ENCODE measurements around the gene CAPRIN2. TPM values are rescaled to one million over a fixed set of nuclear protein-coding genes. Genes with fewer than 3 reads are reported as not detected.

Gene CAPRIN2
- total RNA-seq, 2 donors from 2014 or later, result 21.2 to 24.0 TPM

DNA sequence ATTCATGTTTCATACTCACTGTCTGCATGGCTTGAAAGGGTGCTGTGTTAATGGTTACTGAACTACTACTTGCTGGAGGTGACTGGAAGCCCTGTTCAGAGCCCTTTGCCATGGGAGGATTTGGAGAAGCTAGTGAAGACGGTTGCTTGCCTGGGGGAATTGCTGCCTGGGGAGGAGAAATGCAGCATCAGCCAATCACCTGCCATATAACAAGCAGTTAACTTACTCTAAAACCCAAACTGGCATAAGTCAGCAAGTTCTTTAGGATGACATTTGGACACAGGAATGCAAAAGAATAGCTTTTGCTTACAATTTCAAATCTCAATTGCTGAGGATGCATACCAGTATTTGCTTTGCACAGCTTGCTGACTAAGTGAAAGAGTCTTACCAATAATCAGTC lies 35.7 kb downstream of the CAPRIN2 start:
- no peak for DNase-seq (ENCODE audit: low spot score)
- intact Hi-C loops (cut with DNase I), result loop anchor here in 1 of 2 donors (5.0 kb wide), 1 partner anchor 288 kb away; no protein-coding TSS in a partner anchor

GRCh38 chr12:30707613-30708342 lies 47.0 kb downstream of the CAPRIN2 start:
- DNase-seq (ENCODE audit: low spot score), result no peak
- intact Hi-C loops (cut with DNase I), result no loop called here

GRCh38 chr12:30706476-30706875 lies 48.3 kb downstream of the CAPRIN2 start:
- intact Hi-C loops (cut with DNase I), result no loop called here
- no peak for DNase-seq (ENCODE audit: low spot score)

- no peak for DNase-seq (ENCODE audit: low spot score)
- intact Hi-C loops (cut with DNase I), result no loop called here
These were observed 53.7 kb downstream of the CAPRIN2 start for GRCh38 chr12:30701056-30701455.

DNA sequence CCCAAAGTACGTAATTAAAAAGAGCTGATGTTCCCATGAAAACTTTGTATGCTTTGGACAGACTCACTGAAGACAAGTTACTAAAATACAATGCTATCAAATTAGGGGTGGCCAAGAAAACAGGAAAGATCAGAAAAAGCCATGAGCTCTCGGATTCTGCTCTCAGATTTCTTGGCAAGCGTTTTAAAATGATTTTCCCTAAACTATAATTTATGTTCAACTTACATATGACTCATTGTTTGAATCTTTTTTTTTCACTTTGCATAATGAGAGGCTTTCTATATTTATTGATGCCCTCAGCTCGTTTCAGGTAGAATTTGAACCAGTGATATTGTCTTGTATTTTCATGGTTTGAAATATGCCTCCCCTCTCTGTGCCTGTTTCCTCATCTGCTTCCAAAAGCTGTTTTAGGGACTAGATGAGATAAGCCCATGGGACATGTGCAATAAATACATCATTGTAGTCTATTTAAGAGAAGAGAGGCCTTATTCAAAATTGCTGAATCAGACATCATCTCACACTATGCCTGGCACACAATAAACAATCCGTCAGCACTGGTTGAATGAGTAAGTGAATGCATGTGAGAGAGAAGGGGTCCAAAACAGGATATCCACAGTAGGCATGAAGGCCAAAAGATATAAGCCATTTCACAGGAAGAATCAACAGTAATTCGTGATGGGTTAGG lies 54.4 kb downstream of the CAPRIN2 start:
- intact Hi-C loops (cut with DNase I), result no loop called here

DNA sequence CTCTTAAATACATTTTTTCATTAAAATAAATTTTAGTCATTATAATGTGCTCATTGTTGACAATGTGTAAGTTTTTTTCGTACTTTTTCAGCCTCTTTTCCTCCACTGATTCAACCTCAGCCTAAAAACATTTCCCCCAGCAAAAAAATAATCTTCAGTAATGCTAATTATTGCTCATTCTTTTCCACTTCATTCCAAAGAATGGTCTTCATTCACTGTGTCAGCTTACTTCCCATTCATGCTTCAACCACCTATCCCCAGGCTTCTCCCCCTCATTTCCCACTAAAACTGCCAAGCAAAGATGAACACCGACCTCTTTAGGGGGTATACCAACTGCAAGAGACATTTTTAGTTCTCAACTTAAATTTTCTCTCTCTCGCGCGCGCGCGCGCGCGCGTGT lies 56.4 kb downstream of the CAPRIN2 start:
- DNase-seq (ENCODE audit: low spot score), result no peak
- intact Hi-C loops (cut with DNase I), result no loop called here

More for the DNA sequence above, 54.4 kb downstream of the CAPRIN2 start:
- no peak for DNase-seq (ENCODE audit: low spot score)

- intact Hi-C loops (cut with DNase I), result no loop called here
- DNase-seq (ENCODE audit: low spot score), result no peak
These were observed 57.8 kb downstream of the CAPRIN2 start for GRCh38 chr12:30696943-30697342.

DNA sequence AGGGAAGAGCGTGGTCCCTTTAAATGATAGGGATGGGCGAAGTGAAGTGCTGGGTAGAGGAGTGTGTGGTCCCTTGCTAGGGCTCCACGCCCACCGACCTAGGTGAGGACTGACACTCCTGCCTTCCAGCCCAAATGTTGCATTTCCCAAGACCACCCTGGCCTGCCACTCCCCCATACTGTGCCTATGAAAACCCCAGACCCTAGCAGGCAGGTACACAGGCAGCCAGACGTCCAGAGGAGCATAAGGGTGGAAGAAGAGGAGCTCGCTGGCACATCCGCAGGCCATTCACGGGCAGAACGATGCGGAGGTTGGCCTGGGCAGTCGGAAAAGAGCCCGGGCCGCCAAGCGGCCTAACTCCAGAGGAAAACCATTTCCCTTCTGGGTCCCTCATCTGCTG lies 58.3 kb downstream of the CAPRIN2 start:
- intact Hi-C loops (cut with DNase I), result no loop called here
- DNase-seq (ENCODE audit: low spot score), result no peak

DNA sequence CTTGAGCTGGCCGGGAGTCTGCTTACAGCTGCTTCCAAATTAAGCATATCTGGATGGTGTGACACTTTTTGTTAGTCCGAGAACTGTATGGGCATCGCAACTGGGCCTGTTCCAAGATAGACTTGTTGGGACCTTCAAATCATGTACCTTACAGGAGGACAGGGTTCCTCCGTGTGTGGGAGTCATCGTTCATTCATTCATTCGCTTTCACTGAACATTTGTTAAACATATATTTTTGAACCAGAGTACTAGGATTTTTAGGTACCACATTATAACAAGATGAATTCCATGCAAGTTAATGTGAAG lies 58.7 kb downstream of the CAPRIN2 start:
- intact Hi-C loops (cut with DNase I), result no loop called here
- DNase-seq (ENCODE audit: low spot score), result no peak

DNA sequence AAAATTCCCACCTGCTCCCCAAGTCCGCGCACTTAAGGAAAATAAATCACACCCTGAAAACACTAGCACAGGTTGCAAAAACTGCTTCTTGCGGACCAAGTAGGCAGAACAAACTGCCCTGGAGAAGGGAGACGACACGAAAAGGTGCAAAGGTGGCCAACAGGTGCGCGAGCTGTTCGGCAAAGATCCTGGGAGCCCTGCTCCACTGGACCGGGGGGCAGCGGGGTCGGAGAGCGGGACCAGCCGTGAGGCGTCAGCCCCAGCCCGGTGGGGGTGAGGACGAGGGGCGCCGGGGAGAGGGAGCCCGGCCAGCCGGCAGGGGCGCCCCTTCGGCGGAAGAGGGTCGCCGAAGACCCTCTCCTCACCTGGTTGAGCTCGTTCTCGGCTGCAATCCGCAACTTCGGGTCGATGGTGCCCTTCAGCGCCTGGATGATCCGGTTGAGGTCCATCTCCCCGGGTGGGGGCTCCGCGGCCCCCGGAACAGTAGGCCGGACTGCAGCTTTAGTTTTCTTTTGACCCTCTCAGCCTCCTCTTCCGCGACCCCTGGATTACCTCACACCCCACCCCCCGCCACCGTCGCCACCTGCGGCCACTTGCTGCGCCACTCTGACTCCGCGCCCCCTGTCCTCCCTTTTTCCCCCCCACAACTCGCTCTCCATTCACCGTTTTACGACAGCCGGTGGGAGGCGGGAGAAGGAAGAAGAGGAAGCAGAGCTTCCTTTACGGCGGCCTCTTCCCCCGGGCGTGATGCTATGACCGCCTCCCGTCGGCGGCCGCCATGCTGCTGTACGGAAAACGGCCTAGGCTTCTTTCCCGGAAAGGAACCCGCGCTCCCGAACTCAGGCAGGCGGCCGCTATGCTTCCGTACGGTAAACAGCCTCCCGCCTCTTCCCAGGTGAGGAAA lies 59.3 kb downstream of the CAPRIN2 start, which contains the start of gene IPO8:
IPO8 (minus strand) TSS at position 671 of the 904 bp plus-strand sequence; CDS start at position 449, 222 bp downstream.
- intact Hi-C loops (cut with DNase I), result no loop called here
- peak; percentile 98 for DNase-seq (ENCODE audit: low spot score)

GRCh38 chr12:30694412-30695198 lies 60.1 kb downstream of the CAPRIN2 start:
- peak; percentile 83 for DNase-seq (ENCODE audit: low spot score)
- intact Hi-C loops (cut with DNase I), result no loop called here

- DNase-seq (ENCODE audit: low spot score), result no peak
- intact Hi-C loops (cut with DNase I), result no loop called here
These were observed 62.3 kb downstream of the CAPRIN2 start for GRCh38 chr12:30692470-30692869.

DNA sequence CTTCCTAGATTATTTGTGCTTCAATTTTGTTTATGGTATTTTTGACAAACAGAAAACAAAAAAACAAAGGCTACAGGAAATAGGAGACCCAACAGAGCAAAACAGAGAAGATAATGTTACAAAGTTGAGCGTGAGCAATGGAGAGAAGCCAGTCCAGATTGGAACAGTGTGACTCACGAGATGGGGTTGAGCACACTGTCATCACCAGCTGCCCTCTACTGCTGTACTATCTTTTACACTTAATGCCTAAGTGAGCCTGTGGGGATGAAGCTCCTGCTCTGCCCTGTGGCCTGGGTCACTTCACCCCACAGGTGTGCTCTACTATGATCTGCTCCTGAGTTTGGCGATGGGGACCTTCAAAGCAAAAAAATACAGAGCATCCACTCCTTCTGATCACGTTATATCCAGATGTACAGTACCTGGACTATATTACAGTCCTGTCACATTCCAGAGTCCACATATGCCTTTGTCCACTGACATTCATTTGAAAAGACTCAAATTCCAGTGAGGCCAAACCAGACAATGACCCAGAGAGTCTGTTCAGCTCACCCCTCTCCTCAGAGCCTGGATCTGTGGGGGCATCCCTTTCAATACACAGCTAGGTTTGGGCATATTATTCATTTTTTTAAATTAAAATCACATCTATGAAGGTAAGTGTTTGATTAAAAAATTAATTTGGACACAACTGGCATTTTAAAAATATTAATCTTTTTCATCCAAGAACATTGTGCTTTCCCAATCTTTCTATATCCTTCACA lies 63.5 kb downstream of the CAPRIN2 start:
- no peak for DNase-seq (ENCODE audit: low spot score)
- intact Hi-C loops (cut with DNase I), result no loop called here

- DNase-seq (ENCODE audit: low spot score), result no peak
- intact Hi-C loops (cut with DNase I), result no loop called here
These were observed 67.3 kb downstream of the CAPRIN2 start for GRCh38 chr12:30687265-30687986.

DNA sequence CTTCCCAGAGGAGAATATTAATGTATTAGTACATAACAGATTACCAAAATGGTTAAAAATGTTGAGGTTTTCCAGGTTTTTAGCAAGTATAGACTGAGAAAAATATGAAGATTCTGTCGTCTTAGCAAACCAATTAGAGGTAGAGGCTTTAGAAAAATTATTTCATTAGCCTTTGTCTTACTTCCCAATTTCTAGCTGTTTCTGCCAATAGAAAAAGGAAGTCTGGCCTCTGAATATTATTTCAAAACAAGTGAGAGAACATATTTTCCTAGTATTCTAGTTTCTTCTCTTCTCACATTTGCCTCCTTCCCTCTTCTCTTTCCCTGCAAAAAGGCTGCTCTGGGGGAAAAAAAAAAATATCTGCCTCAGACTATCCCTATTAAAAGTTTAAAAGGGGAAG lies 75.5 kb downstream of the CAPRIN2 start:
- intact Hi-C loops (cut with DNase I), result no loop called here
- DNase-seq (ENCODE audit: low spot score), result no peak

GRCh38 chr12:30678221-30678620 lies 76.5 kb downstream of the CAPRIN2 start:
- no peak for DNase-seq (ENCODE audit: low spot score)
- intact Hi-C loops (cut with DNase I), result no loop called here

DNA sequence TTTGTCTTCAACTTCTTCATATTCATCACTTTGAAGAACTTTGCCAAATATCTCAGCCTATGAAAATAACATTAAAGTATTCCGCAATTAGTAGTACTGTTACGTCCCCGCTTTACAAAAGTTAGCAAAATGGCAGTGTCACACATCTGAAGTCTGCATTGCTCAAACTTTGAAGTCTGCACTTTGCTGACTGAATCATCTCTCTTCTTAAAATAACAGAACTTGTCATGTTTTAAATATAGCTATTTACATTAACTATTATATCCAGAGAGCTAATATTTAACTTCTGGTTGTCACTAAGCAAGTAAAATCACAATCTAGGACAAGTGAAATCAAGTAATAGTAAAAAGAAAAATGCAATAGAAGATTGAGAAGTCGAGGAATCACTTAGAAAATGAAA lies 93.5 kb downstream of the CAPRIN2 start:
- intact Hi-C loops (cut with DNase I), result no loop called here
- no peak for DNase-seq (ENCODE audit: low spot score)
